Heart left ventricle (tissue), 13 donors: ENCODE results near the gene CDR2L.
A peak's percentile ranks its signal among the peaks of the same experiment; 100 is the strongest.

Source experiments
- CTCF ChIP-seq, 12 donors: fragments of 200-600 bp; sonication (generic) in 4 of 12; IDR thresholded peaks; one replicate each; pipeline versions ENCODE4 v1.5.0 to v1.8.0; 2018 to 2022; ENCODE audit warnings: antibody characterized with exemption in 12 of 12, mild to moderate bottlenecking in 5 of 12
- POLR2A ChIP-seq, 2 donors: fragments of 450-650 bp; IDR thresholded peaks; one replicate each; pipeline ENCODE4 v1.6.1; 2017; ENCODE audit warnings: antibody characterized with exemption in 2 of 2, mild to moderate bottlenecking in 2 of 2, moderate library complexity in 2 of 2
- donor health status: ischemic (EF 13 %, LVEDD 7.1; RV severe dilation, severe dysfunction).
- donor health status: DM: no; HTN: yes; CAD: no.
- donor health status: DM: no; HTN: no; CAD: no.
- donor health status: ischemic (EF 25% LVEDD 6.9; RV normal size, moderate dysfunction).
- donor health status: ischemic (EF 25% LVEDD 5.7; RV mildly dilated, moderate dysfunction).
- donor health status: ischemic (EF 35%, LVEDD 5.7; RV mildly dilated, moderate dysfunction).
- donor health status: nonischemic (EF 11% LVEDD 7.7; RV severe dilation, severe dysfunction).
- donor health status: DM: yes; HTN: yes; CAD: no.
- donor health status: PGD.
- donor health status: ischemic (EF 29% LVEDD 5.4; RV normal size, mild dysfunction).
- donor health status: nonischemic (EF 23%, LVEDD 6.1; RV moderate dilation, normal function).

GRCh38 chr17:74960570-74961342 lies 26.7 kb upstream of the CDR2L start:
- TF ChIP-seq CTCF (IDR thresholded peaks at IDR 0.05) = peak in 4 of 12 donors; percentile 7 to 40 (median 22)
- no peak for TF ChIP-seq POLR2A (IDR thresholded peaks at IDR 0.05)
